Dedifferentiated amniotic fluid mesenchymal stem cell (primary cell): ENCODE measurements around the gene RPS6KA5.
"Not testable (repeated sequence)": the region's sequence is repeated elsewhere in the genome, so short reads cannot be mapped to it uniquely, and the experiment has no call there.

ENCODE experiments used
- DNase-seq: peaks from one replicate; pipeline ENCODE4 v3.0.0-alpha.2; 2016; ENCODE audit errors: extremely low spot score

The RPS6KA5 gene

GRCh38 chr14:90987140-90987539, 73.3 kb downstream of the RPS6KA5 start:
- DNase-seq: no peak

GRCh38 chr14:90986510-90986909, 73.9 kb downstream of the RPS6KA5 start:
- DNase-seq: no peak

GRCh38 chr14:90985601-90986242, 74.7 kb downstream of the RPS6KA5 start:
- DNase-seq: no peak

GRCh38 chr14:90983560-90983959, 76.9 kb downstream of the RPS6KA5 start:
- DNase-seq: no peak

GRCh38 chr14:90981636-90982035, 78.8 kb downstream of the RPS6KA5 start:
- DNase-seq: no peak

GRCh38 chr14:90980636-90981035, 79.8 kb downstream of the RPS6KA5 start:
- not testable (repeated sequence) for DNase-seq

GRCh38 chr14:90979515-90979914, 80.9 kb downstream of the RPS6KA5 start:
- no peak for DNase-seq

- DNase-seq: no peak
Observed at GRCh38 chr14:90976101-90976500, 84.3 kb downstream of the RPS6KA5 start.

- no peak for DNase-seq
Observed at GRCh38 chr14:90971687-90972086, 88.8 kb downstream of the RPS6KA5 start.

- no peak for DNase-seq
Observed at GRCh38 chr14:90970167-90970600, 90.3 kb downstream of the RPS6KA5 start.

- no peak for DNase-seq
Observed at GRCh38 chr14:90969531-90970166, 90.8 kb downstream of the RPS6KA5 start.

GRCh38 chr14:90968025-90968424, 92.4 kb downstream of the RPS6KA5 start:
- DNase-seq: no peak

- DNase-seq: no peak
Observed at GRCh38 chr14:90966493-90966892, 93.9 kb downstream of the RPS6KA5 start.

- DNase-seq: no peak
Observed at GRCh38 chr14:90965765-90966164, 94.7 kb downstream of the RPS6KA5 start.

GRCh38 chr14:90963343-90963742, 97.1 kb downstream of the RPS6KA5 start:
- no peak for DNase-seq

- no peak for DNase-seq
Observed at GRCh38 chr14:90962505-90963109, 97.8 kb downstream of the RPS6KA5 start.

- DNase-seq: no peak
Observed at GRCh38 chr14:90960818-90961217, 99.6 kb downstream of the RPS6KA5 start.

GRCh38 chr14:90959344-90959743, 101.1 kb downstream of the RPS6KA5 start:
- DNase-seq: no peak

- no peak for DNase-seq
Observed at GRCh38 chr14:90956273-90956672, 104.2 kb downstream of the RPS6KA5 start.

GRCh38 chr14:90953643-90954042, 106.8 kb downstream of the RPS6KA5 start:
- DNase-seq: not testable (repeated sequence)

GRCh38 chr14:90943367-90943766, 117.1 kb downstream of the RPS6KA5 start:
- no peak for DNase-seq

GRCh38 chr14:90942511-90942910, 117.9 kb downstream of the RPS6KA5 start:
- DNase-seq: no peak

GRCh38 chr14:90941706-90942105, 118.7 kb downstream of the RPS6KA5 start:
- no peak for DNase-seq
